ENCODE results near the gene CLCN7.

Gene CLCN7, protein sequence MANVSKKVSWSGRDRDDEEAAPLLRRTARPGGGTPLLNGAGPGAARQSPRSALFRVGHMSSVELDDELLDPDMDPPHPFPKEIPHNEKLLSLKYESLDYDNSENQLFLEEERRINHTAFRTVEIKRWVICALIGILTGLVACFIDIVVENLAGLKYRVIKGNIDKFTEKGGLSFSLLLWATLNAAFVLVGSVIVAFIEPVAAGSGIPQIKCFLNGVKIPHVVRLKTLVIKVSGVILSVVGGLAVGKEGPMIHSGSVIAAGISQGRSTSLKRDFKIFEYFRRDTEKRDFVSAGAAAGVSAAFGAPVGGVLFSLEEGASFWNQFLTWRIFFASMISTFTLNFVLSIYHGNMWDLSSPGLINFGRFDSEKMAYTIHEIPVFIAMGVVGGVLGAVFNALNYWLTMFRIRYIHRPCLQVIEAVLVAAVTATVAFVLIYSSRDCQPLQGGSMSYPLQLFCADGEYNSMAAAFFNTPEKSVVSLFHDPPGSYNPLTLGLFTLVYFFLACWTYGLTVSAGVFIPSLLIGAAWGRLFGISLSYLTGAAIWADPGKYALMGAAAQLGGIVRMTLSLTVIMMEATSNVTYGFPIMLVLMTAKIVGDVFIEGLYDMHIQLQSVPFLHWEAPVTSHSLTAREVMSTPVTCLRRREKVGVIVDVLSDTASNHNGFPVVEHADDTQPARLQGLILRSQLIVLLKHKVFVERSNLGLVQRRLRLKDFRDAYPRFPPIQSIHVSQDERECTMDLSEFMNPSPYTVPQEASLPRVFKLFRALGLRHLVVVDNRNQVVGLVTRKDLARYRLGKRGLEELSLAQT

DNA sequence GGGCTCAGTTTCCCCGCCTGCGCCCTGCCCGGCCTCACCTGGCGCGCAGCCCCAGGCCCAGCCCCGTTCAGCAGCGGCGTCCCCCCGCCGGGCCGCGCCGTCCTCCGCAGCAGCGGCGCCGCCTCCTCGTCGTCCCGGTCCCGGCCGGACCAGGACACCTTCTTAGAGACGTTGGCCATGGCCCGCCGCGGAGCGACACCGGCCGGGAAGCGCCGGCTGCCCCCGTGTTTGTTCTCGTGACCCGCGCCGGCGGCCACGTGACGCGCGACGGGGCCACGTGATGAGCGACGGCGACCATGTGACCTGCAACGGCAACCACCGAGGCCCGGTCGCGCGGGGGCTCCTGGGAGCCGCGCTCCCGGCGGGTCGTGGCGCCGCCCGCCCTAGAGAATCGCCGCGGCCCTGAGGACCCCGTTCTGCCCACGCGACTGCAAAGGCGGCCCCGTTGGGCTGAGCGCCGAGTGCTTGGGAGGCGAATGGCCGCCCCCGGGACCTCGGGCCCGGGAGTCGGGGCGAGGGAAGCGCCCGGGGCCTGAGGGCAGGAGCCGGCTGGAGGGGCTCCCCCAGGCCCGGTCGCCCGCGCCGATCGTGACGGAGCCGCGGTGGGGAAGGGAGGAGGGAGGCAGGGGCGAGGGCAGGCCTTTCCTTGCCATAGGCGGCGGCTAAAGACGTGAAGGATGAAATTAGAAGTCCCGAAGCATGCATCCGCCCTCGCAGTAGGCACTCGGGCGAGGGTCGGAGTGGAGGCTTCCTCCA lies at the start of gene CLCN7:
TSS of gene CLCN7 (minus strand) at position 233 of the 756 bp plus-strand sequence. CDS start at position 179, 54 bp downstream.
- in situ Hi-C loops (cut with MboI; ENCODE audit: low sequenced_read_pairs): no loop called here

DNA sequence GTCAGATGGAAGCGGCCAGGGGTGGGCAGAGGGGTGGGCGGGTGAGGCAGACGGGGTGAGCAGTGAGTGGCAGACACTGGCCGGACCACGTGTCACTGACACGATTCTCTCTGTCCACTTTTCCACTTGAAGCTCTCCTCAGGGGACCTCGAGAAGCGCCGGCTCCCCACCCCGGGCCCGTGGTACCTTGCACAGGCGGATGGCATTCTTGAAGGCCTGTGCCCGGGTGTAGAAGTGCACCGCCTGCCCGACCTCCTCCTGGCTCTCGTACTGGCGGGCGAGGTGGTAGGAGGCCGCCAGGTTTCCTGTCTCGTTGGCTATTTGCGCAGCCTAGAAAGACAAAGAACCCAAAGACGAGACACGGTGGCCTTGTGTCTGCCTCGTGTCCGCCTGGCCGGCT lies 49.5 kb upstream of the CLCN7 start:
- in situ Hi-C loops (cut with MboI; ENCODE audit: low sequenced_read_pairs): no loop called here

DNA sequence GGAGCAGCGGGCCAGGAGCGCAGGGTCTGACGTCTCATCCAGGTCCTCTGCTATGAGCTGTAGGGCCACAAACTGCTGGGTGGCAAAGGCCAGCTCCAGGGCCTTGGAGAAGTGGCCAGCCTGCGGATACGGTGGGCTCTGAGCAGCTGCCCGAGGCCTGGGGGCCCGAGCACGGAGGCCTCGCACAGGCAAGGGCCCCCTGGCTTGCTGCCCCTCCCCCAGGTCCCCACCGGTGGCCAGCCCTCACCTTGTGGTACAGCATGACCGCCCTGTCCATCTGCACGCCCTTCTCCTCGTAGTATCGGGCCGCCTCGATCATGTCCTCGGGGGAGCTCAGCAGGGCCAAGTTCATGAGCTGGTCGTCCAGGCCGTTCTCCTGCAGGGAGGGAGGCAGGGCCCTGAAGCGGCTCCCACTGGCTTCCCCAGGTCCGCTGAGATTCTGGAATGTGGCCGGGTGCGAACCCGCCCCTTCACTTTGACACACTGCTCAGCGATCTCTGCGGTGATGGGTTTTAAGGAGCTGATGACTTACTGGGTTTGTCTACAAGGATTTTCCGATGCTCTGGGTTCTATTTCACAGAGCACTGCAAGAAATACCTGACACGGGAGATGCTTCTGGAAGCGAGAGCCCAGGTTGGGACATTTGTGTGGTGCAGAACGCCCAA lies 48.9 kb upstream of the CLCN7 start:
- in situ Hi-C loops (cut with MboI; ENCODE audit: low sequenced_read_pairs): no loop called here

DNA sequence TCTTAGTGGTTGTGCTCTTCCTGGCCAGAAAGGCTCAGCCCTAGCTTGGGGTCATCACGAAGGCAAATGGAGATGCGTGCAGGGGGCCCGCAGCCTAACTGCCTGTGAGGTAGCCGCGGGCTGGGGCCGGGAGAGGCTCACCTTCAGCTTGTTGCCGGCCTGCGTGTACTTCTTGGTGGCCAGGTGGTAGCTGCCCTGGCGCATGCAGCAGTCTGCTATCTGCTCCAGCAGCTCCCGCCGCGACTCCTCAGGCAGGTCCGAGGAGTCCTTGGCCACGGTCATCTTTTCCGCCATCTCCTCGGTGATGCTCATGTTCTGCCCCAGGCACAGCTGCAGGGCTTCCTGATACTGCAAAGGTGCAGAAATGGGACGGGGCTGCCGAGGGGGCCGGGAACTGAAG lies 45.6 kb upstream of the CLCN7 start:
- in situ Hi-C loops (cut with MboI; ENCODE audit: low sequenced_read_pairs): no loop called here

DNA sequence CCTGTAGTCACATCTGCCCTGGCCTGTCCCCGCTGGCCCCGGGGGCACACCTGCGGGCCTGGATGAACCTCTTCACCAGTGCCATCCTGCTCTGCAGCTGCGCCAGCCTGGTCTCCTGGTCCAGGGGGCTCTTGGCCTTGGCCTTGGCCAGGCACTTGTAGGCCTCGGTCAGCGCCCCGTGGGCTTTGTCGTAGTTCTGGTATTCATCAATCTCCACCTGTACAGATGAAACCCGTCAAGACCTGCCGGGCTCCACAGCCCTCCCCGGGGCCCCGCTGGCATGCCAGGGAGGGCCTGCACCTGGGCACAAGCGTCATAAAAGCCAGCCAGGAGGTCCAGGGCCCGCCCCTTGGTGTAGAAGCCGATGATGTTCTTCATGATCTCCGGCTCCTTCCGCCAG lies 45.0 kb upstream of the CLCN7 start:
- in situ Hi-C loops (cut with MboI; ENCODE audit: low sequenced_read_pairs): no loop called here

DNA sequence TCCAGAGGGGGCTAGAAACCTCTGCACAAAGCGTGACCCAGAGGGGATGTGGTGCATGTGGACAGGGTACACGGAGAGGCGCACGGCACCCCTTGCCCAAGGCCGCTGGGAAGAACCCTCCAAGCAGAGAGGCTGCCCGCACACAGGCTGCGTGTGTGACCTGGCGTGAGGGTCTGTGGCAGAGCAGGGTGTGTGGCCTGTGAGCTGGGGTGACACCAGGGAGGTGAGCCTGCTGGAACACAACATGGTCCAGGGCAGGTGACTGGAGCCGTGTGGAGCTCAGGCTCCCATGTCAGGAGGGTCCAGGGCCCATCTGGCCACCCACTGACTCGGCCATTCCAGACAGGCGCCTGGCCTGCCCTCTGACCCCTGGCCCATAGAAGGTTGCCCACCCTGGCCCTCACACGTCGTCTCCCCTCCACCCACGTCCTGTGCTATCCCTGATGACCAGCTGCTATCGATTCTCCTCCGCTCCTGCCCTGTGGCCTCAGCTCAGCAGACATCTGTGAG lies 43.9 kb upstream of the CLCN7 start:
- in situ Hi-C loops (cut with MboI; ENCODE audit: low sequenced_read_pairs): no loop called here

DNA sequence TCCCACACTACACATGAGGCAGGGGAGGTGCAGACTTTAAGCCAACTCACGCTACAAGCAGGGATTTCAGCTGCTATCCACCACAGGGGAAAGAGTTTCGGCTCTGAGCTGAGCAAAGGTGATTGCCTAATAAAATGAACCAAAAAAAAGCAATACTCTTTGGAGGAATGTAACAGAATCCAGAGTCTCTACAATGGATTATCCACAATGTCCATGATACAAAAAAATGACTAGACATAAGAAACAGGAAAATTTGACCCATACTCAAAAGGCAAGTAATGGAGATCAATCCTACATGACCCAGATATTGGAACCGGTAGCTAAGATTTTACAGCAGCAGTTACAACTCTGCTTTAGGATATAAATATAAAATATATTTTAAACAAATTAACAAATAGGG lies 39.7 kb upstream of the CLCN7 start:
- in situ Hi-C loops (cut with MboI; ENCODE audit: low sequenced_read_pairs): no loop called here

DNA sequence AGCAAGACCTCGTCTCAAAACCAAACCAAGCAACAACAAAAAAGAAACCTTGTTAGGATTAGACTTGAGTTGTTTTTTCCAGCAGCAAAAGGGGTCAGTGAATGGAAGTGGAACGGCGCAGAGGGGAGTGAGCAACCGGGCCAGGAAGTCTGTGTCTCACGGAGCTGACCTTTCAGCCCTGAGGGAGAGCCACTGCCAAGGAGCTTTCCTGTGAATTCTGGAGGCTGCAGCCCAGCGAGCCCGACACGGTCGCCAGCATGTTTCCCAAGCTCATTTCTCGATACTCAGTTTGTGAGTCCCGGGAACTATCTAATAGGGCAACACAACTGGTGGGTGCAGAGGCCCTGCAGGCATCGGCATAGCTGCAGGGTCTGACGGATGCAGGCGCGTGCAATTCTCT lies 37.9 kb upstream of the CLCN7 start:
- in situ Hi-C loops (cut with MboI; ENCODE audit: low sequenced_read_pairs): no loop called here

DNA sequence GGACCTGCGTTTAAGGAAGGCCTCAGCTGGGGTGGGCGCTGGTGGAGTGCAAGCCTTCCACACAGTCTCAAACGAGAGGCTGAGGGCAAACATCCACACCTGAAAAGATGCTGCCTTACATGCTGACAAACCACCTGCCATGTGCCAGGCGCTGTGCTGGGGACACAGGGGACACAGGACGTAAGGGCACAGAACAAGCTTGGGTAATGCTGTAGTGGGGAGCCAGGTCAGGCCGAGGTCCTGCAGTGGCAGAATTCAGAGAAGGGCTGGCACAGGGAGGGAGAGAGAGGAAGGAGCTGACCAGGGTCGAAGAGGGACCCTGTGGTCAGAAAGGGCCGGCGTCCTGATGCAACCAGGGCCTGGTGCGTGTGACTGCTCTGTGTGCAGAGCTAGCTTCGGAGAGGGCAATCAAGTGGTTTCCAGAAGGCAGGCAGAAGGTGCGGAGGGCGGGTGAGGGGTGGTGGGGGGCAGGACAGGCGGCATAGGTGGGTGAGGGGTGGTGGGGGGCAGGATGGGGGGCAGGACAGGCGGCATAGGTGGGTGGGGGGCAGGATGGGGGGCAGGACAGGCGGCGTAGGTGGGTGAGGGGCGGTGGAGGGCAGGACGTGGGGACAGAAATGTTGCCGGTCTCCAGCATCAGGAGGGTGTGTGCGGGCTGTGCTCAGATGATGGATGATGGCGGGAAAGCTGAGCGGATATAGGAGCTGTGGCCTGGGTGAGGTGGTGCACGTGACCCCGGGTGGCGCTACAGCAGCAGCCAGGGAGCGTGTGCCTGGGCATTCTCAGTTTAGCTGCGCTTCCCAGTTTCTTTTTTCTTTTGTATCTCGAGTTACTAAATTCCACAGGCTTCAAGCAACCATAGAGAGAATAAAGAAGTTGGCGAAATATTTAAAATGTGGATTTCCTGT lies 37.1 kb upstream of the CLCN7 start:
- in situ Hi-C loops (cut with MboI; ENCODE audit: low sequenced_read_pairs): no loop called here

DNA sequence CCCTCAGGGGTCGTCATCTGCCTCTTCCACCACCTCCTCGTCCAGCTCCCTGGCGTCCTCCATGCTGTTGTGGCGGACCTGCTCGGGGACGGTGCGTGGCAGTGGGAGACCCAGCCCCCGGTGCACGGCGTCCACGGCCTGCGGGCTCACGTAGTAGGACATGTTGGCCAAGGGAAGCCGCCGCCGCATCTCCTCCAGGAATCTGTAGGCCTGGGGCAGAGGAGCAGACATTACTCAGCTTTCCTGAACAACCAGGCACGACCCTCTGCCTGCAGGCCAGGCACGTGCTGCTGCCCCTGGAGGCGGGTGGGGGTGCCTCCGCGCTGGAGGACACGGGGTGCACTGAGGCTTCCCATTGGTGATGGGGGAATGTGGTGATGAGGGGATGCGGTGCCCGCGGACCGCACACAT lies 36.1 kb upstream of the CLCN7 start:
- in situ Hi-C loops (cut with MboI; ENCODE audit: low sequenced_read_pairs): no loop called here

DNA sequence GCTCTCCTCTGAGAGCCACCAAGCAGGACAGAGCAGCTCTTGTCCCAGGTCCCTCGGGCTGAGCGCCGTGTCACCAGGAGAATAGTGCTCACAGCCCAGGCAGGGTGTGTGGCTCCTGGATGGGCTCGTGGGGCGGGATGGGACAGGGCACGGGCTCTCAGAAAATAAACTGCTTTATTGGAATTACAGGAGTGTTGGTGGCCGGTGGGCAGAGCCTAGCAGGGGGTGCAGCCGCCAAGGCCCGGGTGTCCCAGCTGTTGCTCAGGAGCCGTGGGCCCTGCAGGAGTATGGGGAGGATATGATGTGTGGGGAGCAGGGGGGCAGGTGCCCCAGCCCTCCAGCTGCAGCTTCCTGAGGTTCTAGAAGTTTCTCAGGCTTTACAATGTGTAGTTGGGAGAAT lies 35.4 kb upstream of the CLCN7 start:
- in situ Hi-C loops (cut with MboI; ENCODE audit: low sequenced_read_pairs): no loop called here

DNA sequence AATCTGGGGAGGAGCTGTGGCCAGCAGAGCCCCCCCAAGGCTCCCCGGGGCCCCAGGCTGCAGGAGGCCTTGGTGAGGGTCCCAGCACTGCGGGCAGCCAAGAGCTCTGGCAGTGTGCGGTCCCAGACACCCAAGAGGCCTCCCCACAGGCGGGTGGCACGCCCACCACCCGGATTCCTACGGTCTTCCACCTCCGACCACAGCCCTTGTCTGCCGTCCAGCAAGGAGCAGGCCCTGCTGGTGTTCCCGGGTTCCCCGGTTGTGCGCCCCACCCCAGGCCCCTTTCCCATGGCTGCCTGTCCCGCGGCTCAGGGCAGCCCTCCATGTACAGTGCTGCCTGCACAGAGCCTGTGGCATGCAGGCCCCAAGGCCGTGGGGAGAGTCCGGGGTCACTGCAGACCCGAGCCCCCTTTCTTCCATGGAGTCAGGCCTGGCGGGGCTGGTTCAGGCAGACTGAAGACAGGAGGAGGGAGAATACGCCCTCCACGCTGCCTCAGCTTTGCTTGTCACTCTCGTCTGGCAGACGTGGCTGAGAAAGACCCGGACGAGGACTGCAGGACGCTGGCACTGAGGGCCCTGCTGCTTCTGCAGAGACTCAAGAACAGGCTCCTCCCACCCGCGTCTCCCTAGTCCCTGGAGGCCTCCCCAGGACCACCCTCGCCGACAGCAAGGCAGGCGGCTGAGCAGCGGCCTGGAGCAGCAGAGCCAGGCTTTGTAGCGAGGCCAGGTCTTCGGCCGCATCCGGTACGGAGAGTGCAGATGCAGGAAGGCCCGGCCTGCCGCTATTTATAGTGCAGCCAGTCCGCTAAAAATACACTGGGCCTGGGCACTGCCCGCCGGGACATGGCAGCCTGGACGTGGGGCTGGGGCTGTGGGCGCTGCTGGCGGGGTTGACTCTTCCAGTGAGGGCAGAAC lies 34.7 kb upstream of the CLCN7 start:
- in situ Hi-C loops (cut with MboI; ENCODE audit: low sequenced_read_pairs): no loop called here

DNA sequence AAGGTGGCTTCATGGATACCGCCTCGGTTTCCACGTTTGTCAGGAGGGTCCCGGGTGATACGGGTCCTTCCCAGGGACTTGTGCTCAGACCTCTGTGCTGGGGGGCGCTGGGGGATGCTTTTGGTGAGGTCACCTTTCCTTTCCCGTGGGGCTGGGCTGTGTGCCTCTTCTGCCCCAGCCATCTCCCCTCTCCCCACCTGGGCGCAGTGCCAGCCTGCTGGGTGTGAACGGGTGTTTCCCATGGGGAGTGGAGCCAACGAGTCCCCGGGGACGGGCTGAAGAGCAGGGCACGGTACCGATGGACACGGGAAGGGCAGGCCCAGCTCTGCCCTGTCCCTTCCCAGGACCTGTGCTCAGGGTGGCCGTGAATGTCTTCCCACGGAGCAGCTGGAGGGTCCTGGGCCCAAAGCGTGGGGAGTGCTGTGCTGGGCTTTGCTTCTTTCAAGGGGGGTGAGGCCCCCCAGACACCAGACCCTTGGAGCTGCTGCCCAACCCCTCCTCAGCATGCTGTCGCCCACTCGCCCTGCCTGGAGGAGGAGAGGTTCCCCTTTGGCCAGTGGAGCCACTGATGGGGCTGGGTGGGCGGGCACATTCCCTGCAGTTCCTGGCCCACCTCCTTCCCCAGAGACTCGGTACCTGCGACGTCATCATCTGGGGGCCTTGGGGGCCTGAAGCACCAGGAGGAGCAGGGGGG lies 33.8 kb upstream of the CLCN7 start:
- in situ Hi-C loops (cut with MboI; ENCODE audit: low sequenced_read_pairs): no loop called here

DNA sequence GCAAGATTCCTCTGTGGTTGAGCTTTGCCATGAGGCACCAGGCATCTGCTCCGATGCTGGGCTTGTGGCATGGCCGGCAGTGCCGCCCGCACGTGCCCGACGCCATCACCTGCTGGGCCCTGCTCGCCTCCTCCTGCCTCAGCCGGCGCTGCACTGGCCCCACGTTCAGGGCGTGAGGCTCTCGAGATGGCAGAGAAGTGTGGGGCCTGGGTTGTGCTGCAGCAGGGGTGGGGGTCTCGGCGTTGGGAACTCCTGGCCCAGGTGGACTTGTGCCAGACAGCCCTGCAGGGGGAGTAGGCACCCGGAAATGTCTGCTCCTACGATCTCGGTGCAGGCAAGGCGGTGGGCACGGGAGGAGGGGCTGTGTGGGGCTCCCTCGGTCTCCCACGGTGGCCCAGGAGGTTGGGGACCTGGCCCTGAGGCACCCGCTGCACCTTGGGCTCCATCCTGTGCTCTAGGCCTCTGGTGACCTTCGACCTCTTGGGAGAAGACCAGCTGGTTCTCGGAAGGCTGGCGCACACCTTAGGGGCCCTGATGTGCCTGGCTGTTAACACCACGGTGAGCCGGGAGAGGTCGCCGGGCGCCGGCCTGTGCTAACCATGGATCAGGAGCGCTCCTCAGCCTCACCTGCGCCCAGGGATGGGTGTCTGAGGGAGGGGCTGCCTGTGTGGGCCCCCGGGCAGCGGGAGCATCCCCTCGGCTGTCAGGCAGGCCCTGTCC lies 31.8 kb upstream of the CLCN7 start:
- in situ Hi-C loops (cut with MboI; ENCODE audit: low sequenced_read_pairs): no loop called here

DNA sequence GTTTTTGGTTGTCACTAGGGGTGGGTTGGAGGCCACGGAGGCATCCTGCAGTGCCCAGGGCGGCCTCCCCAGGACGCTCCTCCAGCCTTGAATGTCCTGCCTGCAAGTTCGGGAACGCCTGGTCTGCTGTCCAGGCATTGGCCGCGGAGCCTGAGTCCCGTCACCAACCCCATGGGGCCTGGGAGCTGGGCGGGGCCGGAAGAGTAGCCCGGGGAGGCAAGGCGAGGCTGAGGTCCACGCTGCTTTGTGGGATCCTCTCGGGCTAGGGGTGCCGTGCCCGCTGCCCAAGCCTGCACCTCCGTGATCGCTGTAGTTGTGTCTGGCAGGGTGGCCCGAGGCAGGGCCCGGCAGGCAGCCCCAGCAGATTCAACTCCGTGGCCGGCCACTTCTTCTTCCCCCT lies 31.1 kb upstream of the CLCN7 start:
- in situ Hi-C loops (cut with MboI; ENCODE audit: low sequenced_read_pairs): no loop called here

DNA sequence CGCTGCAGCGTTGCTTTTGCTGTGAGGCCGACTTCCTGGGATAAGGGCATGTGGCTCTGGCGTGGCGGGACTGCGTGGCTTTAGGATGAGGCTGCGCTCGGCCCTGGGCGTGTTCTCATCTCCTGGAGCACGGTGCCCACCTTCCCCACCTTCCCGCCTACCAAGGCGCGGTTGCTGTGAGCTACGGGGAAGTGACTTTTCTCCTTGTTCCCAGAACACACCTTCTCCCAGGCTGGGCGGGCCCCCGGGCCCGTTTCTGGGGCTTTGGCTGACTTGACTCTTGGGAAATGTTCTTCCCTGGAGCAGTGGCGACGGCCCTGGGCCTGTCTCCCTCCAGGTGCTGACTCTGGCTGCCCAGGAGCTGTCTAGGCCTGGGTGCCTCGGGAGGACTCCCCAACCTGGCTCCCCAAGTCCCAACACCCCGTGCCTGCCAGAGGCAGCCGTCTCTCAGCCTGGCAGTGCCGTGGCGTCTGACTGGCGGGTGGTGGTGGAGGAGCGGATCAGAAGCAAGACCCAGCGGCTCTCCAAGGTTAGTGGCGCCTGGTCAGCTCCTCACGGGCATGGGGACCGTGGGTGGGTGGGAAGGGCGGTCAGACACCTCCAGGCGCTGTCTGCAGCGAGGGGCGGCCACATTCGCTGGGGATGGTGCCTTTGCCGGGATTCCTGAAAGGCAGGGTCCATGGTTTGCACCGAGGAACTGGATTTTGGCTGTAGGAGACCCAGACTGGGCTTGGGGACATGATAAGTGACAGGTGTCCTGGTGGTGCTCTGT lies 30.4 kb upstream of the CLCN7 start:
- in situ Hi-C loops (cut with MboI; ENCODE audit: low sequenced_read_pairs): no loop called here
